ENCODE measurements around the gene GPLD1.

GPLD1 gene

GRCh38 chr6:24426729-24427446 lies 62.5 kb downstream of the GPLD1 start:
- no peak for TF ChIP-seq EZH2phosphoT487 (IDR thresholded peaks at IDR 0.05; ENCODE audit: low read length)
- TF ChIP-seq, protein P1, sequence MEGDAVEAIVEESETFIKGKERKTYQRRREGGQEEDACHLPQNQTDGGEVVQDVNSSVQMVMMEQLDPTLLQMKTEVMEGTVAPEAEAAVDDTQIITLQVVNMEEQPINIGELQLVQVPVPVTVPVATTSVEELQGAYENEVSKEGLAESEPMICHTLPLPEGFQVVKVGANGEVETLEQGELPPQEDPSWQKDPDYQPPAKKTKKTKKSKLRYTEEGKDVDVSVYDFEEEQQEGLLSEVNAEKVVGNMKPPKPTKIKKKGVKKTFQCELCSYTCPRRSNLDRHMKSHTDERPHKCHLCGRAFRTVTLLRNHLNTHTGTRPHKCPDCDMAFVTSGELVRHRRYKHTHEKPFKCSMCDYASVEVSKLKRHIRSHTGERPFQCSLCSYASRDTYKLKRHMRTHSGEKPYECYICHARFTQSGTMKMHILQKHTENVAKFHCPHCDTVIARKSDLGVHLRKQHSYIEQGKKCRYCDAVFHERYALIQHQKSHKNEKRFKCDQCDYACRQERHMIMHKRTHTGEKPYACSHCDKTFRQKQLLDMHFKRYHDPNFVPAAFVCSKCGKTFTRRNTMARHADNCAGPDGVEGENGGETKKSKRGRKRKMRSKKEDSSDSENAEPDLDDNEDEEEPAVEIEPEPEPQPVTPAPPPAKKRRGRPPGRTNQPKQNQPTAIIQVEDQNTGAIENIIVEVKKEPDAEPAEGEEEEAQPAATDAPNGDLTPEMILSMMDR (IDR thresholded peaks at IDR 0.05; ENCODE audit: low read length) = no peak
- TF ChIP-seq EZH2 (optimal IDR thresholded peaks at IDR 0.05; ENCODE audit: low read depth, low read length) = no peak
- Histone ChIP-seq H3K27me3 (replicated peaks; ENCODE audit: insufficient read depth, low read length) (no peaks in the 10 kb centered on the region), H3K9me3 (replicated peaks; ENCODE audit: insufficient read depth, low read length) (no peaks in the 10 kb centered on the region), H3K27ac (ENCODE audit: low read length) (no peak overlapping the region), H3K4me1 (ENCODE audit: low read length) (no peaks in the 10 kb centered on the region), H4K20me1 (ENCODE audit: insufficient read depth, low read length) (no peaks in the 10 kb centered on the region), H3K9ac (ENCODE audit: low read length) (no peak overlapping the region), H3K4me2 (ENCODE audit: low read depth, low read length) (no peak overlapping the region), H2AFZ (ENCODE audit: low read length) (no peak overlapping the region), H3K36me3 (replicated peaks; ENCODE audit: insufficient read depth, low read length) (peaks cover 4% of the 10 kb centered on the region; the same call in 1 of the 2 replicates), H3K79me2 (ENCODE audit: low read length) (no peaks in the 10 kb centered on the region), H3F3A (ENCODE audit: insufficient read depth, low read length) (peaks cover 4% of the 10 kb centered on the region; the same call in 1 of the 2 replicates), H3K4me3 (ENCODE audit: low read length) (no peak overlapping the region), H3K9me2 (replicated peaks; ENCODE audit: insufficient read depth, low read length) (no peaks in the 10 kb centered on the region)
- no peak for DNase-seq

DNA sequence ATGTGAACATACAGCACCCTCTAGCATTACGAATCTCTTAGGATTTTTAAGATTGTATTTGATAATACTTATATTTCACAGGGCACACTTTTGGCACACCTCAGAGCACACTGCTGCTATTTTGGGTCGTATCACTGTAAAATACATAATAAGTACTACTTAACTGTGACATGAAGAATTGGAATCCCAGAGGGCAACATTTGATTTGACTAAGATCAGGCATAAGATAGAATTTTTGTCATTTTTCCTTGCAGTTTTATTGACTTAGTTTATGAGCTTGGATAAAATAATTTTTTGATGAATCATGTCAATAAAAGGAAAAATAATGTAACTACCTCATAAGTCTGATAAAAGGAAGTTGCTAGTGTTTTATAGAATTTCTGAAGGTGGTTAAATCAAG lies 64.3 kb downstream of the GPLD1 start:
- Histone ChIP-seq H3K9me3 (replicated peaks; ENCODE audit: insufficient read depth, low read length) (no peaks in the 10 kb centered on the region), H3K79me2 (ENCODE audit: low read length) (no peaks in the 10 kb centered on the region), H4K20me1 (ENCODE audit: insufficient read depth, low read length) (no peaks in the 10 kb centered on the region), H3K9me2 (replicated peaks; ENCODE audit: insufficient read depth, low read length) (no peaks in the 10 kb centered on the region), H2AFZ (ENCODE audit: low read length) (no peak overlapping the region), H3F3A (ENCODE audit: insufficient read depth, low read length) (peaks cover 4% of the 10 kb centered on the region; the same call in 1 of the 2 replicates), H3K36me3 (replicated peaks; ENCODE audit: insufficient read depth, low read length) (peaks cover 6% of the 10 kb centered on the region; the same call in 1 of the 2 replicates), H3K9ac (ENCODE audit: low read length) (no peak overlapping the region), H3K4me2 (ENCODE audit: low read depth, low read length) (no peak overlapping the region), H3K4me1 (ENCODE audit: low read length) (no peaks in the 10 kb centered on the region), H3K27ac (ENCODE audit: low read length) (no peak overlapping the region), H3K4me3 (ENCODE audit: low read length) (no peak overlapping the region), H3K27me3 (replicated peaks; ENCODE audit: insufficient read depth, low read length) (no peaks in the 10 kb centered on the region)
- DNase-seq = no peak
- TF ChIP-seq, protein P1 (IDR thresholded peaks at IDR 0.05; ENCODE audit: low read length) = no peak
- TF ChIP-seq EZH2 (optimal IDR thresholded peaks at IDR 0.05; ENCODE audit: low read depth, low read length) = no peak
- no peak for TF ChIP-seq EZH2phosphoT487 (IDR thresholded peaks at IDR 0.05; ENCODE audit: low read length)

DNA sequence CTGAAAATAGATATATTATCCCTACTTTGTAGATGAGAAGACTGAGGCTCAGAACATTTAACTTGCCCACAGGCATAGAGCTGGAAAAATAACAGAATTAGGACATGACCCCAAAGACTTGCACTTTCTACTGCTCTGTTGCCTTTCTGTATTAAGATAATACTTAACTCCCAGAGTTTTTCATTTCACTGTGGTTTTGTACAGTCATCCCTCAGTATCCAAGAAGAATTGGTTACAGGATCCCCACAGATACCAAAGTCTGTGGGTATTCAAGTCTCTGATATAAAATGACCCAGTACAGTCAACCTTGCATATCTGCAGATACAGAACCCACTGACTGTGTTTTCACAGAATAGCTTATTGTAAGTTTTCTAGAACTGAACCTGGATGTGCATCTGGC lies 69.9 kb downstream of the GPLD1 start:
- no peaks in the 10 kb centered on the region for H3K79me2 ChIP-seq (ENCODE audit: low read length)
- no peak overlapping the region for H3K27ac ChIP-seq (ENCODE audit: low read length)
- no peaks in the 10 kb centered on the region for H3K9me3 ChIP-seq (replicated peaks; ENCODE audit: insufficient read depth, low read length)
- no peaks in the 10 kb centered on the region for H3K9me2 ChIP-seq (replicated peaks; ENCODE audit: insufficient read depth, low read length)
- peaks cover 17% of the 10 kb centered on the region; the same call in 1 of the 2 replicates for H3K36me3 ChIP-seq (replicated peaks; ENCODE audit: insufficient read depth, low read length)
- H3K27me3 ChIP-seq (replicated peaks; ENCODE audit: insufficient read depth, low read length) = no peaks in the 10 kb centered on the region
- H3F3A ChIP-seq (ENCODE audit: insufficient read depth, low read length) = no peaks in the 10 kb centered on the region
- no peaks in the 10 kb centered on the region for H4K20me1 ChIP-seq (ENCODE audit: insufficient read depth, low read length)
- no peaks in the 10 kb centered on the region for H3K4me1 ChIP-seq (ENCODE audit: low read length)
- no peak for DNase-seq
- H3K4me3 ChIP-seq (ENCODE audit: low read length) = no peak overlapping the region
- TF ChIP-seq EZH2 (optimal IDR thresholded peaks at IDR 0.05; ENCODE audit: low read depth, low read length) = no peak
- TF ChIP-seq EZH2phosphoT487 (IDR thresholded peaks at IDR 0.05; ENCODE audit: low read length) = no peak
- TF ChIP-seq, protein P1 (IDR thresholded peaks at IDR 0.05; ENCODE audit: low read length) = no peak
- no peak overlapping the region for H3K9ac ChIP-seq (ENCODE audit: low read length)
- H3K4me2 ChIP-seq (ENCODE audit: low read depth, low read length) = no peak overlapping the region
- no peak overlapping the region for H2AFZ ChIP-seq (ENCODE audit: low read length)

All from MM.1S (cell line).